SK-N-MC (cell line): Measurements from ENCODE around the gene SYPL2.

Experiments
- EZH2 ChIP-seq: fragments of 200-600 bp; sonication (generic); IDR thresholded peaks from one replicate; pipeline ENCODE4 v1.6.1; 2017; ENCODE audit warnings: antibody characterized with exemption
- FOXP2 ChIP-seq: optimal IDR thresholded peaks from 2 replicates; pipeline ENCODE3; 2011; ENCODE audit warnings: mild to moderate bottlenecking, moderate library complexity; ENCODE audit not compliant: insufficient read depth; ENCODE audit errors: extremely low read length, control extremely low read depth

GRCh38 chr1:109475261-109475660 lies 8.9 kb downstream of the SYPL2 start:
- no peak for TF ChIP-seq EZH2
- no peak for TF ChIP-seq FOXP2
